Hematopoietic multipotent progenitor cell treated with erythropoietin and hydrocortisone succinate and interleukin-3 and kit ligand, for 4 days (in vitro differentiated cells): ENCODE results near the gene PDLIM4.
A peak's percentile ranks its signal among the peaks of the same experiment; 100 is the strongest.

ENCODE experiments used
- DNase-seq: peaks from one replicate; pipeline ENCODE4 v3.0.0-alpha.2; 2015

PDLIM4 gene

DNA sequence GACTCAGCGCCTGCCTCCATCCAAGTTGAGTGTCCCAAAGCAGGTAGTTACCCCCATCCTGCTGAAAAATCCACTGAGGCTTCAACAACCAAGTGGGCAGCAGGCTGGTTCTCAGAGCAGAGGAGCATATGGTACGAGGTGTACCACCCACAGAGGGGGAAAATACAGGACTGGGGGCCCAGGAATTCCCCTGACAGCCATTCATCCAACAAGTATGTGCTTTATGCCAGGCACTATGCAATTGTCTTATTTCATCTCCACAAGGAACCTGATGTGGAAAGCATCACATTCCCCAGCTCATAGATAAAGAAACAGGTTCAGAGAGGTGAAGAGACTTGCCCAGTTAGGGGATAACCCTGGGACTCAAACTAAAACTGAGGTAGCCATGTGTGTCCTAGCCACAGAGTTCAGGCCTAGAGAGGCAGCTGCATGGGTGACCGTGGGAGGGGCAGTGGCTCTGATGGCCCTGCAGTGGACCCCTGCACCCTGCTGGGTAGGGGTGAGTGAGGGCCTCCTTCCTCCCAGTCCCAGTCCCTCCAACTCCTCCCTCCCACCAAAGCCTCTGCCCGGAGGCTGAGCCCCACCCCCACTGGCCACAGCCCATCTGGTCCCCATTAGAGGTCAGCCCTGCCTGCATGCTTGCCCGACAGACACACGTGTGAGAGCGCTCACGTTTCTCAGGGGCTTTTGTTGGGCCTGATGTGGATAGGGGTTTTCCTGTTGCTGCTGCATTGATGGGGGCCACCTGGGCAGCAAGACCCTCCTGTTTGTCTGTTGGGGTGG lies 11.5 kb downstream of the PDLIM4 start:
- no peak for DNase-seq

GRCh38 chr5:132269635-132270334 lies 12.3 kb downstream of the PDLIM4 start:
- no peak for DNase-seq

DNA sequence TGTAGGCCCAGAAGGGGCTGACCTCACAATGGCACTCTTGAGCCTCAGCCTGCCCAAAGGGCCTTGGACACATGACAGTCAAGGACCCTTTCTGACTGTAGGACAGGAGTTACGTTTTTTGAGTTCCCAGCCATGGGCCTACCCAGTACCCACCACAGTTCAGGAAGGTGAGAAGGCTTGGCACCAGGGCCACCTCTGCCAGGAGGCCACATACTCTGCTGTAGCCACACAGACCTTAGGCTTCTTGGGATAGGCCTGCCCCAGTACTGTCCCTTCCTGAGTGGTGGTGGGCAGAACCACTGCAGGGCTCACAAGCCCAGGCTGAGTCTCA lies 12.8 kb downstream of the PDLIM4 start:
- DNase-seq = no peak

DNA sequence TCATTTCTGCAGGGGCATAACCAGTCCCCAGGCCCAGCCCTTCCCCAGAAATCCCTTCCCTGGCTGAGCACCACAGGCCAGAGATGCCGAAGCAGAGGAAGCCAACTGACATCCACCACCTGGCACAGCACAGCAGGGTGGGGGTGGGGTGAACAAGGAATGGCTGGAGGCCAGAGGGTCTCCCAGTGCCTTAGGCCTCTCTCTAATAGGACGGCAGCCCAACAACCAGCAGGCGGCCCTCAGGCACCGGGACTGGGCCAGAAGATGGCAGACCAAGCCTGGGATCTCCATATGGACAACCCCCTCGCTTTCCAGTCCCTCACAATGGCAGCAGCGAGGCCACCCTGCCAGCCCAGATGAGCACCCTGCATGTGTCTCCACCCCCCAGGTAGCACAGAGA lies 13.2 kb downstream of the PDLIM4 start:
- DNase-seq = no peak

GRCh38 chr5:132271251-132272246 lies 14.1 kb downstream of the PDLIM4 start:
- DNase-seq = peak; percentile 51

DNA sequence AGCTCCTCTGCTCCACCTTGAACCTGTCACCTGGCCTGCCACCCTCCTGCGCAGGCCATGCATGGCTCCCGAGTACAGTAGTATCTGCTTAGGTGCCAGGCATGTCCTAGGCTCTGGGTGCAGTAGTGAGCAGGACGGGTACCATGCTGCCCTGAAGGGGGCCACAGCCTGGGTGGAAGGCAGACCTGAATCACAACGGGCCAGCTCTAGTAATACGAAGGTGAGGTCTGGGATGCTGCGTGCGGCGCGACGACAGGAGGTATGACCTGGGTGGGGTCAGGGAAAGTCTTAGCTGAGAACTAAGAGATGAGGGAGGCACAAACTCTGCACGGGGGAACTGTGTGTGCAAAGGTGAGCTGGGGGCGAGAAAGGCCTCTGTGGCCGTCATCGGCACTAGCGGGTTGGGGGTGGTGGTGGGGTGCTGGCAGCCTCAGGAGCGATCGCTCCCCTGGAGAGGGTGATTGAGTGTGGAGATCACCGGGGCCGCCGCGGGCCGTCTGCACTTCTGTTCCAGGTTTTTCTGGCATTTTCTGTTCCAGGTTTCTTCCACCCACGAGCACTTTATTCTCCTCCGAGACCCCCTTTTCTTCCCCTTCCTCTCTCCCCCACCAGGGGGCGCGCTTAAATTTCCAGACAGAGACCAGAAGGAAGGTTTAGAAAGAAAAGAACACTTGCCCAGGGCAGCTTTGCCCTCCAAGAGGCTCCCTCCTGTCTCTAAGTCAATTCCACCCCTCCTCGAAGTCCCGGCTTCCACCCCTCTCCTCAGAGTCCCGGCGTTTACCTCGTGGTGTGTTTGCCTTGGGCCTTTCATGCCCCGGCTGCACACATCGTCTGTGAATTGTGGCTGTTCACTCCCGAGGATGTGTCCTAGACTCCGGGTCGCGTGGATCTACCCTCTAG lies 15.1 kb downstream of the PDLIM4 start:
- DNase-seq = peak; percentile 83

DNA sequence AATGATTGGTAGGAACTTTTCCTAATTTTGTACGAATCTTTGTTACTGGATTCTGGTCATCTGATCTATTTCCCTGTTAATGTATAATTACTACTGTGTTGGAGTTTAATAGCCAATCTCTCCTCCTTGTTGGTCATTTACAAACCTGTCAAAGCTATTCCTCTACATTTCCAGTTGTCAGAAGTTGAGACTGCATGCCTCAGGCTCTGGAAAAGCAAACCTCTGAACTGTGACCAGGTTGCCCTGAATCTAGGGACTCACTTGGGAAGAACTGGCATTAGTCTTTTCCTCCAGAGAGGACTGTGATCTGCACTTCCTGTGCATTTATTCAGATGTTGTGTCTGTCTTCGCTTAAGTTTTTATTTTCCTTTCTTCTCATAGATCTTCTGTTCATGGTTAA lies 16.1 kb downstream of the PDLIM4 start:
- no peak for DNase-seq

- DNase-seq = no peak
Observed at GRCh38 chr5:132274050-132274792, 16.7 kb downstream of the PDLIM4 start.

- DNase-seq = no peak
Observed at GRCh38 chr5:132275367-132276220, 18.1 kb downstream of the PDLIM4 start.

DNA sequence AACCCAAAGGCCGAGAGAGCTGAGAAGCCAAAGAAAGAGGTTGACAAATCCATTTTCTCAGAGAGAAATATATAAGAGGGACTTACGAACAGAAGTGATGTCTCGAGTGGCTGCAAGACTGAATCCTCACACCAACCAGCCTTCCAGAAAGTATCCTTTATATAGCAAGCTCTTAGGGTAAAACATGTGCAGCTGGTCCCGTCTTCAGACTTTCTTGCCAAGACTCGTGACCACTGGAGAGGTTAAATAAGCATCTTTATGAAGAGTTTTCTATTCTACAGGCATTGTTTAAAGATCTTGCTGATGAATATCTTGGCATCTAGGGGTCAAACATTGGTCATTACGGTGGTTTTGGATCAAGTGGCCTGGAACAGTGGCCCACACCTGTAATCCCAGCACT lies 19.8 kb downstream of the PDLIM4 start:
- no peak for DNase-seq

- DNase-seq = no peak
Observed at GRCh38 chr5:132277971-132278853, 20.7 kb downstream of the PDLIM4 start.

- DNase-seq = no peak
Observed at GRCh38 chr5:132279801-132280200, 22.3 kb downstream of the PDLIM4 start.

GRCh38 chr5:132280371-132281240 lies 23.1 kb downstream of the PDLIM4 start:
- DNase-seq = no peak

- no peak for DNase-seq
Observed at GRCh38 chr5:132281856-132282614, 24.5 kb downstream of the PDLIM4 start.

GRCh38 chr5:132283423-132284043 lies 26.0 kb downstream of the PDLIM4 start:
- peak; percentile 60 for DNase-seq

DNA sequence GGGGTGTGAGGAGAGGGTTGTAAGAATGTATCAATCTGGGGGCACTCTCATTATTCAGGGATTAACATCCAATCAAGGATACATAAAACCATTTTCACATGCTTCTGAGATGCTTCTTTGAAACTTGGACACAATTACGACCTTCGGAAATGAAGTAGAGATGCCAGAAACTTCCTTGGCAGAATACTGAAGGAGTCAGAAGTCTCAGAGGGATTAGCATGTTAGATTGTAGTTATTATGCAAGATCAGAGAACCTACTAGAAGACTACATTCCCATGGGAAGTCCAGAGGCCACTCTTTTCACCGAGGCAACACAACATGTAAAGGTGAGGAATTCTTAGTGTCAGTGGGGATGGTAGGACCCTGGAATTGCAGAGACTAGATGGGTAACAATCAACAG lies 31.6 kb downstream of the PDLIM4 start:
- no peak for DNase-seq

- no peak for DNase-seq
Observed at GRCh38 chr5:132291026-132291425, 33.5 kb downstream of the PDLIM4 start.
